Upper lobe of left lung (tissue), 4 donors: ENCODE data around the gene NRBP1.

Experiments used
- CTCF ChIP-seq, 6 experiments: fragments of 450-650 bp in 4 of 6; fragments of 200-600 bp in 2 of 6; sonication (generic) in 2 of 6; IDR thresholded peaks; one replicate each; pipeline ENCODE4 v1.5.1; 2016 to 2019; ENCODE audit warnings: antibody characterized with exemption in 6 of 6
- EP300 ChIP-seq, 4 donors: sonication (generic); formaldehyde crosslinking; IDR thresholded peaks; one replicate each; pipeline ENCODE4 v1.5.1; 2017; ENCODE audit warnings: antibody characterized with exemption in 4 of 4, control low read depth in 2 of 4

DNA sequence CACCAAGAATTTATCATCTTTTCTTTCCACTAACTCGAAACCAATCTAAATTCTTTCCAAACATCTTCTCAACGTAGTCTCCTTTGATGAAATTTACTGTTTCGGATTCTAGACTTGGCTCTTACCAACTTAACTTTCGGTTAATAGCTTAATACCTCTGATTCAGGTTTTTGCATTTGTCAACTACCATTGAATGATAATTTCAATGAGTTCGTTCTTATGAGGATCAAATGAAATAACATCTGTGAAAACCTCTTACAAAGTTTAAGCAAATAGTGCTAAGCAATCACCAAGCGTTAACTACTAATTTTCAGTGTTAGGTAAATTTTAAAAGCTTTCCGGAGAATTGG lies 593 bp upstream of the NRBP1 start:
- TF ChIP-seq CTCF (IDR thresholded peaks at IDR 0.05) (no peak), EP300 (IDR thresholded peaks at IDR 0.05) (no peak)
